Immature natural killer cell (primary cell): ENCODE data around the gene FBXL13. TPM values are rescaled to one million over a fixed set of nuclear protein-coding genes. Genes with fewer than 3 reads are reported as not detected.

Experiments used
- DNase-seq, 3 donors: peaks; one replicate each; pipeline ENCODE4 v3.0.0; 2022; ENCODE audit warnings: mixed read lengths in 1 of 3
- H3K27ac Mint-ChIP-seq, 6 donors: one replicate each; pipeline ENCODE4 v1.8.0; 2020; ENCODE audit warnings: mixed read lengths in 6 of 6, mild to moderate bottlenecking in 5 of 6, inconsistent platforms in 4 of 6, moderate library complexity in 3 of 6
- H3K27me3 Mint-ChIP-seq, 3 donors: one replicate each; pipeline ENCODE4 v1.8.0; 2020 to 2021; ENCODE audit warnings: low read depth in 3 of 3, mild to moderate bottlenecking in 3 of 3, mixed read lengths in 3 of 3, moderate library complexity in 3 of 3, inconsistent platforms in 1 of 3
- H3K36me3 Mint-ChIP-seq, 3 donors: one replicate each; pipeline ENCODE4 v1.8.0; 2020; ENCODE audit warnings: mixed read lengths in 3 of 3, inconsistent platforms in 2 of 3, mild to moderate bottlenecking in 2 of 3
- H3K4me1 Mint-ChIP-seq, 2 donors: one replicate each; pipeline ENCODE4 v1.8.0; 2020; ENCODE audit warnings: inconsistent platforms in 2 of 2, mild to moderate bottlenecking in 2 of 2, mixed read lengths in 2 of 2, moderate library complexity in 1 of 2
- H3K4me3 Mint-ChIP-seq, 5 donors: one replicate each; pipeline ENCODE4 v1.8.0; 2020; ENCODE audit warnings: mild to moderate bottlenecking in 5 of 5, mixed read lengths in 5 of 5, inconsistent platforms in 3 of 5, moderate library complexity in 3 of 5
- H3K9me3 Mint-ChIP-seq, 6 donors: one replicate each; pipeline ENCODE4 v1.8.0; 2020; ENCODE audit warnings: mild to moderate bottlenecking in 6 of 6, mixed read lengths in 6 of 6, inconsistent platforms in 4 of 6, moderate library complexity in 3 of 6
- polyA plus RNA-seq, 3 donors: library from polyadenylated mRNA; unstranded; fragments of 300-500 nt; fragmentation: Illumina TruSeq; gene quantifications; one replicate each; pipeline ENCODE4 v1.2.3, GENCODE V29; 2021

The FBXL13 gene
- polyA plus RNA-seq, 3 donors from 2014 or later = 0.07 TPM; not detected in 2

DNA sequence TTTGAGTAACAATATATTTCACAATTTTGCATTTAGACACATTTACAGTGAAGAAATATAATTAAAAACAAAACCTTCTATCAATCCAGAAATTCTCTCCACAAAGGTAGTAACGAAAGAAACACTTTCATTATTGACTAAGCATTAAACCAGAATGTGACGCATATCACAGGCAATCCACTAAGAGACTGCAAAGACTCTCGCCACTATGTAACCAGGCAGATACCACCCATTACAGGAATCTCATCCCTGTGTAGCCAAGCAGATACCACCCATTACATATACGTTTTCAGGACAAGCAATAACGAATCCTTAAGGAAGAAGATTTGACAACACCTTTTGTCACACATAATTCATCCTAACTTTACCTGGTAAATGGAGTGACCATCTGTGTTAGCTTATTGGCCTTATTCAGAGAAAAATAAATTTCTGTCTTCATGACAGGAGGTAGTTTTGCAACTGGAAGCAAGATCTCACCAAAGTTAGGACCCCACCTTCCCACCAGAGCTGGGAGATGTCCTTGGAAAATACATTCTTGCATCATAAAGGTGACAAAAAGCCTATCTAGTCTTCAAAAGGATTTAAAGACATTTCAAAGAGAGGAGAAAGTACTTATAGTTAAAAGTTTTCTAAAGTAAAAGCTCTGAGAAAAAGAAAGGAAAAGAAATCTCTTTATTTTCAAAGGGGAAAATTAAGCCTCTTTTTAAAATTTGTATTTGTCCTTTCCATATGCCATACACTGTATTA, 131.0 kb downstream of the FBXL13 start:
- H3K27ac Mint-ChIP-seq = no peak overlapping the region
- H3K27me3 Mint-ChIP-seq = peaks cover 0 to 4% (median 1%) of the 10 kb centered on the region in 3 donors
- no peaks in the 10 kb centered on the region for H3K4me1 Mint-ChIP-seq
- no peaks in the 10 kb centered on the region for H3K9me3 Mint-ChIP-seq
- DNase-seq = no peak
- H3K36me3 Mint-ChIP-seq = no peaks in the 10 kb centered on the region
- no peak overlapping the region for H3K4me3 Mint-ChIP-seq

- no peak for DNase-seq
- Mint-ChIP-seq H3K27ac (no peak overlapping the region), H3K4me1 (no peaks in the 10 kb centered on the region), H3K9me3 (no peaks in the 10 kb centered on the region), H3K27me3 (peaks cover 0 to 4% (median 1%) of the 10 kb centered on the region in 3 donors), H3K4me3 (no peak overlapping the region), H3K36me3 (no peaks in the 10 kb centered on the region)
Measured at GRCh38 chr7:102942868-102943267, 131.7 kb downstream of the FBXL13 start.

DNA sequence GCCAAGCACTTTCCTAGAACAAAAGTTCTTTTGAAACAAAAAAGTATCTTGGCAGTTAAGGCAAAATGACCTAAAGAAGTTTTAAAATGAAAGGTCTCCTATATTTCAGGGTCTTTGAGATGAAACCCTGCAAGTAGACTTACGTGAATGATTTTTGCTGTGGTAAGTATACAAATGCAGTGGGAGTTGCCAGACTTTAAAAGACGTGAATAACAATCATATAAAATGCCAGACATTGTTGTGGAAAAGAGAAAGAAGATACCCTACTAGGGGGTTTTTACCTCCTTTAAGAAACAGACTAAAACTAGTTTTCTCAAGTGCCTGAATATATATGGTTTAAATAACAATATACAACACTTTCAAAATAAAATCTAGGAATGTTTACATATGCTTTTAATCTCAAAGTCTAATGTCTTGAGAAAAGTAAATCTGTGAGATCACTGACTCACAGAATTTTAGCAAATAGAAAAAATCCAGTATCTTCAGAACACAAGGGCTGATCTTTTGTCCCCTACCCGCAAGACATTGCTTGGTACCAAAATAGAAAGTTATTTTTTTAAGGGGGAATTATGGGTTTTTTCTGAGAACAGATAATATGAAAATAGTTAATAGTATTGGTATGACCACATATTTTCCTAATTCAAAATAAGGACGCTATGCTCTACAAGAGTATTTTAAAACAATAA, 132.3 kb downstream of the FBXL13 start:
- Mint-ChIP-seq H3K9me3 (no peaks in the 10 kb centered on the region), H3K4me3 (no peak overlapping the region), H3K4me1 (no peaks in the 10 kb centered on the region), H3K27me3 (peaks cover 0 to 4% (median 1%) of the 10 kb centered on the region in 3 donors), H3K36me3 (no peaks in the 10 kb centered on the region), H3K27ac (no peak overlapping the region)
- no peak for DNase-seq

DNA sequence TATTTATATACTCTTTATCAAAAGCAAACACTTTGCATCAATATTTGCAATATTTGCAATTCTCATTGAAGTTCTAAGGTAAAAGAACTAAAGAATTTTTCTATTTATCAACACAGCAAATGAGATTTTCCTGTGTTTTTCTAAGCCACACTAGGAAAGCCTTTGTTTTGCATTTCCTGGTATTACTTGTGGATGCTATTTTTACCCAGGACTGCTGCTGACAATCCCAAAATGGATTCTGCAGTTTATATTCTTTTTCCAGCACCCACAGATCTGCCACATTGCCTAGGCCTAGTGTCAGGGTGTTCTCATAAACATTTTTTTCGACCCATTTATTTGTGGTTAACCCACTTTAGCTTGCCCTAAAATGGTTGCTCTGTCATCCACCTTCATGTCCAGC, 135.9 kb downstream of the FBXL13 start:
- Mint-ChIP-seq H3K36me3 (no peaks in the 10 kb centered on the region), H3K9me3 (no peaks in the 10 kb centered on the region), H3K4me1 (no peaks in the 10 kb centered on the region), H3K4me3 (no peak overlapping the region), H3K27me3 (peaks cover 0 to 1% (median 0%) of the 10 kb centered on the region in 3 donors), H3K27ac (no peak overlapping the region)
- no peak for DNase-seq

DNA sequence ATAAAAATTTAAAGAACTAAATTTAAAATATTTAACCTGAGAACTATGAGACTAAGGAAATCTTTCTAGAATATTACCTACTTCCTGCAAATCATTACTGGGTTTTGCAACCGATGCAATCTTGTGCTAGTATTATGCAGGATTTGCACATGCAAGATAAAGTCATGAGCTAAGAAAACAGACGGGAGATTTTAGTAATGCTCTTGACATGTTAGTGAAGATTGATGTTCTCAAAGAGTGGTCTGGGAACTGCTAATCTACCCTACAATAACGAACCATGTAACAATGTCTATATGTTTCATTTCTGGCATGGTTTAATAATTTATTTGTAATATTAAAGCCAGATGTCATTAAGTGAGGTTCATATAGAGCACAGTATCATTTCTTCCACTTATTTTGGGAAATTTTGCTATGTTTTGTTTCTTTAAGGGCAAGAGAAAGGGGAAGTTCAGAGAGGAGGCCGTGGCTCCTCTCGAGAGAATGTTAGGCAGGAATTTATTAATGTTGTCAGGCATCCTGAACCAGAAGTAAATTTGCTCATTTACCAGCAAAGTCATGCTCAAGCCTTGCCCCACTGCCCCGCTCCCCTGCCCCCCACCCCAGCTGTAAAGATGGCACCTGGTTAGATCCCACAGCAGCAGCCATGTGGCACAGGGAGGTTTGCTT, 139.0 kb downstream of the FBXL13 start:
- Mint-ChIP-seq H3K27me3 (no peaks in the 10 kb centered on the region), H3K9me3 (no peaks in the 10 kb centered on the region), H3K4me3 (no peak overlapping the region), H3K27ac (no peak overlapping the region), H3K4me1 (no peaks in the 10 kb centered on the region), H3K36me3 (no peaks in the 10 kb centered on the region)
- DNase-seq = no peak

GRCh38 chr7:102934701-102935100, 139.9 kb downstream of the FBXL13 start:
- Mint-ChIP-seq H3K9me3 (no peaks in the 10 kb centered on the region), H3K4me3 (no peak overlapping the region), H3K36me3 (no peaks in the 10 kb centered on the region), H3K4me1 (no peaks in the 10 kb centered on the region), H3K27ac (no peak overlapping the region), H3K27me3 (no peaks in the 10 kb centered on the region)
- no peak for DNase-seq

DNA sequence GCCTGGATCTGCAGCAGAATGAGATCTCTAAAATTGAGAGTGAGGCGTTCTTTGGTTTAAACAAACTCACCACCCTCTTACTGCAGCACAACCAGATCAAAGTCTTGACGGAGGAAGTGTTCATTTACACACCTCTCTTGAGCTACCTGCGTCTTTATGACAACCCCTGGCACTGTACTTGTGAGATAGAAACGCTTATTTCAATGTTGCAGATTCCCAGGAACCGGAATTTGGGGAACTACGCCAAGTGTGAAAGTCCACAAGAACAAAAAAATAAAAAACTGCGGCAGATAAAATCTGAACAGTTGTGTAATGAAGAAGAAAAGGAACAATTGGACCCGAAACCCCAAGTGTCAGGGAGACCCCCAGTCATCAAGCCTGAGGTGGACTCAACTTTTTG, 140.4 kb downstream of the FBXL13 start:
- no peaks in the 10 kb centered on the region for H3K4me1 Mint-ChIP-seq
- no peak overlapping the region for H3K4me3 Mint-ChIP-seq
- no peaks in the 10 kb centered on the region for H3K36me3 Mint-ChIP-seq
- no peaks in the 10 kb centered on the region for H3K27me3 Mint-ChIP-seq
- DNase-seq = no peak
- H3K27ac Mint-ChIP-seq = no peak overlapping the region
- H3K9me3 Mint-ChIP-seq = no peaks in the 10 kb centered on the region

- DNase-seq = no peak
- Mint-ChIP-seq H3K4me3 (no peak overlapping the region), H3K27ac (no peak overlapping the region), H3K27me3 (no peaks in the 10 kb centered on the region), H3K9me3 (no peaks in the 10 kb centered on the region), H3K36me3 (no peaks in the 10 kb centered on the region), H3K4me1 (no peaks in the 10 kb centered on the region)
Measured at GRCh38 chr7:102933763-102934162, 140.8 kb downstream of the FBXL13 start.

DNA sequence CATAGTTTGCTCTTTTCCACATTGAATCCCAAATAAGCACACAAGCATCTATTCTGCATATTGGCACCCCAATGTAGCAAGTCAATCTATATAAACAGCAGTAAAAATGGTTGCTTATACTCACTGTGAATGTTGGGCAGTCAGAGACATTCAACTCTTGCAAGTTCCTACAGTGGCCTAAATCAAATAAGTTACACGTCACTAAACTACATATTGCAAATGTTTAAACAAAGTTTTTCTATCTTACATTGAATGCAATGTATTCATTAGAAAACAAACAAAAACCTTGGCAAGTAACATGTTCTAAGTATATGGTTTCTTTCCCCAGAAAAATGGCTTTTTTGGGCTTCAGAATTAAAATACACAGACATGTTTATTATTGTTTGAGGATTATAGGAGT, 142.8 kb downstream of the FBXL13 start:
- H3K36me3 Mint-ChIP-seq = no peaks in the 10 kb centered on the region
- H3K4me1 Mint-ChIP-seq = no peaks in the 10 kb centered on the region
- H3K27ac Mint-ChIP-seq = no peak overlapping the region
- H3K9me3 Mint-ChIP-seq = no peaks in the 10 kb centered on the region
- no peaks in the 10 kb centered on the region for H3K27me3 Mint-ChIP-seq
- DNase-seq = no peak
- H3K4me3 Mint-ChIP-seq = no peak overlapping the region

DNA sequence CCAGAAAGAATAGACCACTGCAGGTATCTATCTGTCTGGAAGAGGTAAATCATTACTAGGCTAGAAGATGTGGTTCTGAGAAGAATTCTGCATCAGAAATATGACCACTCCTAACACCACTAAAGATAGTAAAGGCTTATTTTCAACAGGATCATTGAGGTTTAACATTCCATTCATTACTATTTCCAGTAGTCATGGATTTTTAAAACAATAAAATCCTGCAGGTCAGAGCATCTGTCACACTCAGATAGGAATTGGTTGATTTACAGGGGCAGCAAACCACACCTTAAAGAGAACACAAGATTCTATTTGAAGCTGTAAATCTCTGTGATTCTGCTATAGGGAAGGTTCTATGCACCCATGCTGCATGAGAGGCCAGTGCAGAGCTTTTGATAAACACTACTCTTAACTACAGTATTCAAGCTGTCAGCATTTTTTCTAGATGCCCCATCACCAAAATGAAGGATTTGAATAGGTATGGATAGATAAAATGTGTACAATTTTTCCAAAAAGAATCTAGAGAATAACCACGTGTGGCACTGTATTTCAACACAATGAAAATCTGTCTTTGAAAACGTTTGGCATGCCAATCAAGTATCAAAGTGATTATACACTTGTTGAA, 147.2 kb downstream of the FBXL13 start:
- no peaks in the 10 kb centered on the region for H3K9me3 Mint-ChIP-seq
- no peak for DNase-seq
- no peaks in the 10 kb centered on the region for H3K36me3 Mint-ChIP-seq
- H3K27ac Mint-ChIP-seq = no peak overlapping the region
- no peaks in the 10 kb centered on the region for H3K4me1 Mint-ChIP-seq
- H3K4me3 Mint-ChIP-seq = no peak overlapping the region
- no peaks in the 10 kb centered on the region for H3K27me3 Mint-ChIP-seq

DNA sequence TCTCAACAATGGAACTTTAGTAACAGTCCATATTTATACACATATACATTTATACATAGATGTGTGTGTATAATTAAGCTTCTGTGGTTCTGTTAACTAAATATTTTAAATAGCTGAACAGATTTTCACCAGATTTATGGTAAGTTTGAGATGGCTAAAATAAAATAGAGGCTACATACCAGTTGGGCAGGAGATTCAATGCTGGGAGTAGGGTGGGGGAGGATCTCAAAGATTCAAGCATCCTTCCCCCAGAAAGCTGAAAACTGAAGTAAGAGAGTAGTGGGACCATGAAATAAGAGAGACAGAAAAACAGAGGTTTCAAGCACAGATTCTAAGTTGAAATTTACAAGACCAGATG, 147.8 kb downstream of the FBXL13 start:
- no peaks in the 10 kb centered on the region for H3K4me1 Mint-ChIP-seq
- no peak overlapping the region for H3K27ac Mint-ChIP-seq
- H3K27me3 Mint-ChIP-seq = no peaks in the 10 kb centered on the region
- DNase-seq = no peak
- no peak overlapping the region for H3K4me3 Mint-ChIP-seq
- H3K9me3 Mint-ChIP-seq = no peaks in the 10 kb centered on the region
- H3K36me3 Mint-ChIP-seq = no peaks in the 10 kb centered on the region

DNA sequence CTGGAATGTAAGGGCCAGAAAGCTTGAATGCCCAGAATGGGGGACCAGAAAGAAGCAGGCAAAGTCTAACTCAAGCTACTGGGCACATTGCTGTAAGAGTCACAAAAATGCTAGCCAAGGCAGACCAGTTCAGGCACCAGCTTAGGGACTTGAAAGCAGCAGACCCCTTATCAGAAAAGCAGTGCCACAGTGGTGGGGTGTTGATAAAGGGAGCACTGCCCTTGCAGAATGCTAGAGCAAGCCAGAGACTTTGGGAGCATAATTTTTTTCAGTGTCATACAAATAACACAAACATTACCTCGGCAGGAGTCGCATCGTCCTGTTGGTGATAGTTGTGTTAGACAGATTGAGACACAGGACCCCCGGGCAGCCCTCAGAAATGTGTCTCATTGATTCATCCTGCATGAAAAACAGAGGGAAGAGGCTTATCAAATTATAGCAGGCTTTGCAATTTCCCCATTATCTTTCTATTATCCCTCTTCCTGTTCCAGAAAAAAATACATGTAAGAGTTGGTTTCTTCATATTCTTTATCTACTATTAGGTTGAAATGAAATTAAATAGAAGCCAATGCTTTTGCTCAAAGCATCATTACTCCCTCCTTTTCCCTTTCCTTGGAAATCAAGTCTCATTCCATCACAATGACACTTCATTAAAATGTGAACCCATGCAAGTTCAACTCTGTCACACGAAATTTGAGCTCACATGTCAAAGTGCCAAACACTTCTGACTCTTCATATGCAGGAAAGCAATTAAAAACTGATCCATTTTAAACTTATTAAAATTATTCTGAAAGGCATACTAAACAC, 148.4 kb downstream of the FBXL13 start:
- H3K4me3 Mint-ChIP-seq = no peak overlapping the region
- H3K27ac Mint-ChIP-seq = no peak overlapping the region
- H3K9me3 Mint-ChIP-seq = no peaks in the 10 kb centered on the region
- H3K36me3 Mint-ChIP-seq = no peaks in the 10 kb centered on the region
- DNase-seq = no peak
- H3K27me3 Mint-ChIP-seq = no peaks in the 10 kb centered on the region
- no peaks in the 10 kb centered on the region for H3K4me1 Mint-ChIP-seq

GRCh38 chr7:102918845-102919244, 155.8 kb downstream of the FBXL13 start:
- Mint-ChIP-seq H3K27ac (no peak overlapping the region), H3K36me3 (no peaks in the 10 kb centered on the region), H3K4me3 (no peak overlapping the region), H3K9me3 (no peaks in the 10 kb centered on the region), H3K4me1 (no peaks in the 10 kb centered on the region), H3K27me3 (no peaks in the 10 kb centered on the region)
- DNase-seq = no peak
